ENCODE data around the gene MTUS2. TPM values are rescaled to one million over a fixed set of nuclear protein-coding genes. Genes with fewer than 3 reads are reported as not detected.

MTUS2 gene
- total and polyA plus RNA-seq, 4 donors: under 0.01 to 0.70 (median 0.15) TPM

DNA sequence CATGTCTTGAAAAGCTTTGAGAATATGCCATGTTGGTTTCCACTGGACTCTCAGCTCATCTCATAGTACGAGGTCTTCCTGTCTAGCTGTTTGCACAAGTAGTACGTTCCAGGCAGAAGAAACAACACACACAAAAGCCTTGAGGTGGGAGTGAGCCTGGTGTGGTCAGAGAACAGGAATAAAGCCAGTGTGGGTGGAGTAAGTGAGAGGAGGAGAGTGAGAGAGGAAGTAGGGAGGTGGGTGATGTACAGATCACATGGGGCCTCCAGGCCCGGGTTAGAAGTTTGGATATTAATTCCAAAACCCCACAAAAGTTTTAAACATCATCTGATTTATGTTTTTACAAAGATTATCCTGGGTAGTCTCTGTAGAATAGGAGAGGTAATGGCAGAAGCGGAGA, 230.6 kb downstream of the MTUS2 start:
- TF ChIP-seq, protein P1, sequence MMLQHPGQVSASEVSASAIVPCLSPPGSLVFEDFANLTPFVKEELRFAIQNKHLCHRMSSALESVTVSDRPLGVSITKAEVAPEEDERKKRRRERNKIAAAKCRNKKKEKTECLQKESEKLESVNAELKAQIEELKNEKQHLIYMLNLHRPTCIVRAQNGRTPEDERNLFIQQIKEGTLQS (IDR thresholded peaks at IDR 0.05): no peak
- WGBS: 63% methylated on average over 4 of the region's 4 CpGs
- Histone ChIP-seq H3K4me3 (ENCODE audit: low read depth in 1 of 3, low read length in 3 of 3) (no peak overlapping the region), H3K4me1 (ENCODE audit: control insufficient read depth in 4 of 4, insufficient read depth in 4 of 4, low read length in 3 of 4) (no peaks in the 10 kb centered on the region), H3K9me3 (ENCODE audit: control insufficient read depth in 4 of 4, low read length in 3 of 4) (peaks cover 0 to 3% (median 0%) of the 10 kb centered on the region in 4 donors), H3K27me3 (ENCODE audit: control insufficient read depth in 4 of 4, insufficient read depth in 4 of 4, low read length in 3 of 4) (no peaks in the 10 kb centered on the region), H3K9ac (ENCODE audit: low read depth in 1 of 2, low read length in 2 of 2) (no peak overlapping the region), H3K27ac (ENCODE audit: low read depth in 1 of 2, low read length in 2 of 2) (no peak overlapping the region), H3K36me3 (ENCODE audit: control insufficient read depth in 4 of 4, insufficient read depth in 3 of 4, low read depth in 1 of 4, low read length in 3 of 4) (no peaks in the 10 kb centered on the region)
- DNase-seq (ENCODE audit: low spot score): no peak

DNA sequence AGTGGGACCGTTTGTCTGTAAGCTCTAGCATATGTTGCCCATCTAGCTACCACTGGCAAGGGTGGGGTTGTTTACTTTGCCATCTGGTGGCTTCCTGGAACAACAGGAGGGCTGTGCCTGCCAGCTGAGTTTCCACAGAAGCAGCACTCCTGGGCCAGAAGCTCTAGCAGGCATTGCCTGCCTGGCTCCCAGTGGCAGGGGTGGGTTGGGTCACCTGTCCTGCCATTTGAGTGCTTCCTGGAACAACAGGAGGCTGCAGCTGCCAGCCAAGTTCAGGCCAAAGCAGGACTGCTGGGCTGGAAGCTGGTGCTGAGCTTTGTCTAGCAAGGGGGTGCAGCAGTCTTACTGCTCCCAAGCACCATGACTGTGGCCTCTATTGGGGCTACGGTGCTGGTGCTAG, 239.7 kb downstream of the MTUS2 start:
- H3K27me3 ChIP-seq (ENCODE audit: control insufficient read depth in 4 of 4, insufficient read depth in 4 of 4, low read length in 3 of 4): no peaks in the 10 kb centered on the region

DNA sequence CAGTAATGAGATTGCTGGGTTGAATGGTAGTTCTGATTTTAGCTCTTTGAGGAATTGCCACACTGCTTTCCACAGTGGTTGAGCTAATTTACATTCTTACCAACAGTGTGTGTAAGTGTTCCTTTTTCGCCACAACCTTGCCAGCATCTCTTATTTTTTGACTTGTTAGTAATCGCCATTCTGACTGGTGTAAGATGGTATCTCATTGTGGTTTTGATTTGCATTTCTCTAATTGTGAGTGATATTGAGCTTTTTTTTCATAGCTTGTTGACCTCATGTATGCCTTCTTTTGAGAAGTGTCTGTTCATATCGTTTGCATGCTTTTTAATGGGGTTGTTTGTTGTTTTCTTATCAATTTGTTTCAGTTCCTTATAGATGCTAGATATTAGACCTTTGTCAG, 245.0 kb downstream of the MTUS2 start:
- 87% methylated on average over 3 of the region's 3 CpGs for WGBS

More for the DNA sequence above, 239.7 kb downstream of the MTUS2 start:
- Histone ChIP-seq H3K9me3 (ENCODE audit: control insufficient read depth in 4 of 4, low read length in 3 of 4) (peaks cover 0 to 3% (median 0%) of the 10 kb centered on the region in 4 donors), H3K27ac (ENCODE audit: low read depth in 1 of 2, low read length in 2 of 2) (no peak overlapping the region), H3K4me1 (ENCODE audit: control insufficient read depth in 4 of 4, insufficient read depth in 4 of 4, low read length in 3 of 4) (no peaks in the 10 kb centered on the region), H3K36me3 (ENCODE audit: control insufficient read depth in 4 of 4, insufficient read depth in 3 of 4, low read depth in 1 of 4, low read length in 3 of 4) (no peaks in the 10 kb centered on the region), H3K4me3 (ENCODE audit: low read depth in 1 of 3, low read length in 3 of 3) (no peak overlapping the region), H3K9ac (ENCODE audit: low read depth in 1 of 2, low read length in 2 of 2) (no peak overlapping the region)
- WGBS: 84% methylated on average over 2 of the region's 2 CpGs
- TF ChIP-seq FOXA2 (IDR thresholded peaks at IDR 0.05): no peak
- TF ChIP-seq YY1 (IDR thresholded peaks at IDR 0.05): no peak
- TF ChIP-seq JUND (IDR thresholded peaks at IDR 0.05): no peak
- TF ChIP-seq FOXA1 (IDR thresholded peaks at IDR 0.05): no peak
- TF ChIP-seq EGR1 (IDR thresholded peaks at IDR 0.05; ENCODE audit: low read depth in 2 of 2): no peak
- TF ChIP-seq, protein P1 (IDR thresholded peaks at IDR 0.05): no peak
- no peak for TF ChIP-seq TAF1 (conservative IDR thresholded peaks at IDR 0.05)
- TF ChIP-seq HNF4G (IDR thresholded peaks at IDR 0.05): no peak
- TF ChIP-seq, protein P2, sequence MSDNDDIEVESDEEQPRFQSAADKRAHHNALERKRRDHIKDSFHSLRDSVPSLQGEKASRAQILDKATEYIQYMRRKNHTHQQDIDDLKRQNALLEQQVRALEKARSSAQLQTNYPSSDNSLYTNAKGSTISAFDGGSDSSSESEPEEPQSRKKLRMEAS (IDR thresholded peaks at IDR 0.05): no peak
- TF ChIP-seq RXRA (IDR thresholded peaks at IDR 0.05): no peak
- DNase-seq (ENCODE audit: low spot score): no peak

More for the DNA sequence above, 245.0 kb downstream of the MTUS2 start:
- H3K9ac ChIP-seq (ENCODE audit: low read depth in 1 of 2, low read length in 2 of 2): no peak overlapping the region
- no peak overlapping the region for H3K4me3 ChIP-seq (ENCODE audit: low read depth in 1 of 3, low read length in 3 of 3)
- H3K27ac ChIP-seq (ENCODE audit: low read depth in 1 of 2, low read length in 2 of 2): no peak overlapping the region
- no peaks in the 10 kb centered on the region for H3K27me3 ChIP-seq (ENCODE audit: control insufficient read depth in 4 of 4, insufficient read depth in 4 of 4, low read length in 3 of 4)
- TF ChIP-seq TAF1 (conservative IDR thresholded peaks at IDR 0.05) (no peak), NR2F2 (IDR thresholded peaks at IDR 0.05) (no peak), HNF4G (IDR thresholded peaks at IDR 0.05) (no peak), FOXA1 (IDR thresholded peaks at IDR 0.05) (no peak), RAD21 (IDR thresholded peaks at IDR 0.05) (no peak), YY1 (IDR thresholded peaks at IDR 0.05) (no peak), GABPA (IDR thresholded peaks at IDR 0.05 in 1 of 2, conservative IDR thresholded peaks at IDR 0.05 in 1 of 2) (no peak)
- TF ChIP-seq, protein P3, sequence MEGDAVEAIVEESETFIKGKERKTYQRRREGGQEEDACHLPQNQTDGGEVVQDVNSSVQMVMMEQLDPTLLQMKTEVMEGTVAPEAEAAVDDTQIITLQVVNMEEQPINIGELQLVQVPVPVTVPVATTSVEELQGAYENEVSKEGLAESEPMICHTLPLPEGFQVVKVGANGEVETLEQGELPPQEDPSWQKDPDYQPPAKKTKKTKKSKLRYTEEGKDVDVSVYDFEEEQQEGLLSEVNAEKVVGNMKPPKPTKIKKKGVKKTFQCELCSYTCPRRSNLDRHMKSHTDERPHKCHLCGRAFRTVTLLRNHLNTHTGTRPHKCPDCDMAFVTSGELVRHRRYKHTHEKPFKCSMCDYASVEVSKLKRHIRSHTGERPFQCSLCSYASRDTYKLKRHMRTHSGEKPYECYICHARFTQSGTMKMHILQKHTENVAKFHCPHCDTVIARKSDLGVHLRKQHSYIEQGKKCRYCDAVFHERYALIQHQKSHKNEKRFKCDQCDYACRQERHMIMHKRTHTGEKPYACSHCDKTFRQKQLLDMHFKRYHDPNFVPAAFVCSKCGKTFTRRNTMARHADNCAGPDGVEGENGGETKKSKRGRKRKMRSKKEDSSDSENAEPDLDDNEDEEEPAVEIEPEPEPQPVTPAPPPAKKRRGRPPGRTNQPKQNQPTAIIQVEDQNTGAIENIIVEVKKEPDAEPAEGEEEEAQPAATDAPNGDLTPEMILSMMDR (IDR thresholded peaks at IDR 0.05; ENCODE audit: low read depth, low read length, missing input control): no peak
- TF ChIP-seq, protein P4, sequence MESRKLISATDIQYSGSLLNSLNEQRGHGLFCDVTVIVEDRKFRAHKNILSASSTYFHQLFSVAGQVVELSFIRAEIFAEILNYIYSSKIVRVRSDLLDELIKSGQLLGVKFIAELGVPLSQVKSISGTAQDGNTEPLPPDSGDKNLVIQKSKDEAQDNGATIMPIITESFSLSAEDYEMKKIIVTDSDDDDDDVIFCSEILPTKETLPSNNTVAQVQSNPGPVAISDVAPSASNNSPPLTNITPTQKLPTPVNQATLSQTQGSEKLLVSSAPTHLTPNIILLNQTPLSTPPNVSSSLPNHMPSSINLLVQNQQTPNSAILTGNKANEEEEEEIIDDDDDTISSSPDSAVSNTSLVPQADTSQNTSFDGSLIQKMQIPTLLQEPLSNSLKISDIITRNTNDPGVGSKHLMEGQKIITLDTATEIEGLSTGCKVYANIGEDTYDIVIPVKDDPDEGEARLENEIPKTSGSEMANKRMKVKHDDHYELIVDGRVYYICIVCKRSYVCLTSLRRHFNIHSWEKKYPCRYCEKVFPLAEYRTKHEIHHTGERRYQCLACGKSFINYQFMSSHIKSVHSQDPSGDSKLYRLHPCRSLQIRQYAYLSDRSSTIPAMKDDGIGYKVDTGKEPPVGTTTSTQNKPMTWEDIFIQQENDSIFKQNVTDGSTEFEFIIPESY (IDR thresholded peaks at IDR 0.05): no peak
- TF ChIP-seq, protein P5, sequence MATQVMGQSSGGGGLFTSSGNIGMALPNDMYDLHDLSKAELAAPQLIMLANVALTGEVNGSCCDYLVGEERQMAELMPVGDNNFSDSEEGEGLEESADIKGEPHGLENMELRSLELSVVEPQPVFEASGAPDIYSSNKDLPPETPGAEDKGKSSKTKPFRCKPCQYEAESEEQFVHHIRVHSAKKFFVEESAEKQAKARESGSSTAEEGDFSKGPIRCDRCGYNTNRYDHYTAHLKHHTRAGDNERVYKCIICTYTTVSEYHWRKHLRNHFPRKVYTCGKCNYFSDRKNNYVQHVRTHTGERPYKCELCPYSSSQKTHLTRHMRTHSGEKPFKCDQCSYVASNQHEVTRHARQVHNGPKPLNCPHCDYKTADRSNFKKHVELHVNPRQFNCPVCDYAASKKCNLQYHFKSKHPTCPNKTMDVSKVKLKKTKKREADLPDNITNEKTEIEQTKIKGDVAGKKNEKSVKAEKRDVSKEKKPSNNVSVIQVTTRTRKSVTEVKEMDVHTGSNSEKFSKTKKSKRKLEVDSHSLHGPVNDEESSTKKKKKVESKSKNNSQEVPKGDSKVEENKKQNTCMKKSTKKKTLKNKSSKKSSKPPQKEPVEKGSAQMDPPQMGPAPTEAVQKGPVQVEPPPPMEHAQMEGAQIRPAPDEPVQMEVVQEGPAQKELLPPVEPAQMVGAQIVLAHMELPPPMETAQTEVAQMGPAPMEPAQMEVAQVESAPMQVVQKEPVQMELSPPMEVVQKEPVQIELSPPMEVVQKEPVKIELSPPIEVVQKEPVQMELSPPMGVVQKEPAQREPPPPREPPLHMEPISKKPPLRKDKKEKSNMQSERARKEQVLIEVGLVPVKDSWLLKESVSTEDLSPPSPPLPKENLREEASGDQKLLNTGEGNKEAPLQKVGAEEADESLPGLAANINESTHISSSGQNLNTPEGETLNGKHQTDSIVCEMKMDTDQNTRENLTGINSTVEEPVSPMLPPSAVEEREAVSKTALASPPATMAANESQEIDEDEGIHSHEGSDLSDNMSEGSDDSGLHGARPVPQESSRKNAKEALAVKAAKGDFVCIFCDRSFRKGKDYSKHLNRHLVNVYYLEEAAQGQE (IDR thresholded peaks at IDR 0.05): no peak
- H3K4me1 ChIP-seq (ENCODE audit: control insufficient read depth in 4 of 4, insufficient read depth in 4 of 4, low read length in 3 of 4): no peaks in the 10 kb centered on the region
- DNase-seq (ENCODE audit: low spot score): no peak
- no peaks in the 10 kb centered on the region for H3K9me3 ChIP-seq (ENCODE audit: control insufficient read depth in 4 of 4, low read length in 3 of 4)
- H3K36me3 ChIP-seq (ENCODE audit: control insufficient read depth in 4 of 4, insufficient read depth in 3 of 4, low read depth in 1 of 4, low read length in 3 of 4): no peaks in the 10 kb centered on the region
